Lung microvascular endothelial cell (primary cell): Measurements from ENCODE around the gene JAZF1. TPM values are rescaled to one million over a fixed set of nuclear protein-coding genes. Genes with fewer than 3 reads are reported as not detected.
"Not testable (repeated sequence)": the region's sequence is repeated elsewhere in the genome, so short reads cannot be mapped to it uniquely, and the experiment has no call there.

ENCODE experiments used
- DNase-seq, 2 donors: peaks; one replicate each; pipeline versions ENCODE4 v3.0.0 to v3.0.0-alpha.2; 2010; ENCODE audit warnings: low read depth in 2 of 2
- total RNA-seq: library from RNA; depleted of rRNA; stranded (reverse); fragments of >200 nt; gene quantifications from 2 replicates; pipeline ENCODE4 v1.2.1, GENCODE V29; 2014

Gene JAZF1
- total RNA-seq, 1 donor from 2014 or later: 1.4 TPM

GRCh38 chr7:27942711-27943110, 237.9 kb downstream of the JAZF1 start:
- DNase-seq: no peak

GRCh38 chr7:27941522-27941921, 239.1 kb downstream of the JAZF1 start:
- DNase-seq: no peak

GRCh38 chr7:27940341-27940740, 240.3 kb downstream of the JAZF1 start:
- no peak for DNase-seq

GRCh38 chr7:27939893-27940292, 240.7 kb downstream of the JAZF1 start:
- DNase-seq: no peak

GRCh38 chr7:27936768-27937102, 243.9 kb downstream of the JAZF1 start:
- DNase-seq: no peak

GRCh38 chr7:27936047-27936767, 244.4 kb downstream of the JAZF1 start:
- no peak for DNase-seq

GRCh38 chr7:27933671-27934565, 246.7 kb downstream of the JAZF1 start:
- DNase-seq: peak in 1 of 2 donors; percentile 37

- DNase-seq: no peak
Observed at GRCh38 chr7:27930910-27931476, 249.6 kb downstream of the JAZF1 start.

GRCh38 chr7:27929127-27929526, 251.5 kb downstream of the JAZF1 start:
- DNase-seq: no peak

- no peak for DNase-seq
Observed at GRCh38 chr7:27928001-27928400, 252.6 kb downstream of the JAZF1 start.

- no peak for DNase-seq
Observed at GRCh38 chr7:27925573-27926201, 254.9 kb downstream of the JAZF1 start.

- no peak for DNase-seq
Observed at GRCh38 chr7:27923642-27923980, 257.0 kb downstream of the JAZF1 start.

GRCh38 chr7:27922907-27923641, 257.5 kb downstream of the JAZF1 start:
- DNase-seq: no peak

GRCh38 chr7:27922389-27922788, 258.2 kb downstream of the JAZF1 start:
- not testable (repeated sequence) for DNase-seq

- DNase-seq: peak; percentile 86 to 87
Observed at GRCh38 chr7:27921081-27921836, 259.3 kb downstream of the JAZF1 start.

- DNase-seq: no peak
Observed at GRCh38 chr7:27920281-27920946, 260.2 kb downstream of the JAZF1 start.

GRCh38 chr7:27918503-27918902, 262.1 kb downstream of the JAZF1 start:
- no peak for DNase-seq

GRCh38 chr7:27917774-27918314, 262.8 kb downstream of the JAZF1 start:
- peak; percentile 61 to 70 for DNase-seq

GRCh38 chr7:27917119-27917518, 263.5 kb downstream of the JAZF1 start:
- DNase-seq: no peak

- no peak for DNase-seq
Observed at GRCh38 chr7:27916372-27916771, 264.2 kb downstream of the JAZF1 start.
